HG02588 (cell line): ENCODE results near the gene SLC2A14.
"Not testable (repeated sequence)": the region's sequence is repeated elsewhere in the genome, so short reads cannot be mapped to it uniquely, and the experiment has no call there.

Experiments used
- ATAC-seq: cut with Tn5 transposase; IDR thresholded peaks from one replicate; pipeline ENCODE4 v1.9.1; 2021; ENCODE audit warnings: mild to moderate bottlenecking, moderate library complexity; ENCODE audit not compliant: unreplicated experiment

SLC2A14 gene

DNA sequence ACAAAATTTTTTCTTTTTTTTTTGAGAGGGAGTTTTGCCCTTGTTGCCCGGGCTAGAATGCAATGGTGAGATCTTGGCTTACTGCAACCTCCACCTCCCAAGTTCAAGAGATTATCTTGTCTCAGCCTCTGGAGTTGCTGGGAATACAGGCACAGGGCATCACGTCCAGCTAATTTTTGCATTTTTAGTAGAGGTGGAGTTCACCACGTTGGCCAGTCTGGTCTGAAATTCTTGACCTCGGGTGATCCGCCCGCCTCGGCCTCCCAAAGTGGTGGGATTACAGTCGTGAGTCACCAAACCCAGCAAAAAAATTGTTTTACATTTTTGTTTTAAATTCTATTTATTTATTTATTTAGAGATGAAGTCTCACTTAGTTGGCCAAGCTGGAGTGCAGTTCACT, 4.7 kb upstream of the SLC2A14 start:
- no peak for ATAC-seq

DNA sequence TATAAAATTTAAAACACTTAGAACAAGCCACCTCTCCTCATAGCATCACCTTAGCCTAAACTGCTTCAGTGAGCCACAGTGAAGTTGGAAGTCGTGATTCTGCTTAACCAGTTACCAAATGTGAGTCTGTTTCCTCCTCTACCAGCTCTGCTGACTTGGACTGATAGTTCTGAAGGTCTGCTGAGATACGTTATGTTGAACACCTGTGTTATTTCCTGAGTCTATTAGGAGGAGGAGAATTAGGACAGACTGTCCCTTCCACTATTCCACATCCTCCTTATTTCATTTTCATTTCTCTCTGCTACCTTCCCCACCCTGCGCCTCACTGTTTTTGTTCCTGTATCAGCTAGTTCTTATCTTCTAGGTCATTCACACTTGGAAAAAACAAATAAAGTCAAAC, 2.4 kb downstream of the SLC2A14 start:
- ATAC-seq, result no peak

DNA sequence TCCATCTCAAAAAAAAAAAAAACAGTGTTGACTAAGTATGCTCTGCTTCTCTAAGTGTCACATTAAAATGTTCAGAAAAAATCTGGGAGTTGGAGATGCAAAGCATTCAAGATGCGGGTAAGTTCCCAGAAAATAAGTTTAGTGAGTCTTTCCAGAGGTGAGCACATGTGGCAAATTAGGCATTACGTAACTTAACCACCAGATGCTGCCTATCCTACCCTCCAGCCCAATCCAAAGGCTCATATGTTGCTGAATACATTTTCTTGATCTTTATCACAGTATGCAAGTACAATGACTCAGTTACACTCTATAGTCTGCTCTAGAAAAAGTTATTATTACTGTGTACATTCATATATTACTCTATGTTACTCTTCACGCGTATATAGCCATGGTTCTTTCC, 3.6 kb downstream of the SLC2A14 start:
- no peak for ATAC-seq

DNA sequence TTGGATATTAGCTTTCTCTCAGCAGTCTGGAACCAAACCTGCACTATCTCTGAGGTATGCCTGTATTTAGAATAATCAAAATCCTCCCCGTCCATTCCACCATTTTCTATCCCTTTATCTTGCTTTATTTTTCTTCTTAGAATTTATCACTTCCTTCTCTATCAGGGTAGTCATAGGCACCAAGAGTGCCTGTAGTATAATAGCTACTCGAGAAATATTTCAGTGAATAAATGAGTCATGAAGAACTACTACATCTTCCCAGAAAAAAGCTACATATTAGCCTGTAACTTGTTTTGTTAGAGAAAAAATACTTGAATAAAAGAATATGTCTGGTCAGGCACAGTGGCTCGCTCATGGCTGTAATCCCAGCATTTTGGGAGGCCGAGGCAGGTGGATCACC, 4.3 kb downstream of the SLC2A14 start:
- ATAC-seq, result no peak

DNA sequence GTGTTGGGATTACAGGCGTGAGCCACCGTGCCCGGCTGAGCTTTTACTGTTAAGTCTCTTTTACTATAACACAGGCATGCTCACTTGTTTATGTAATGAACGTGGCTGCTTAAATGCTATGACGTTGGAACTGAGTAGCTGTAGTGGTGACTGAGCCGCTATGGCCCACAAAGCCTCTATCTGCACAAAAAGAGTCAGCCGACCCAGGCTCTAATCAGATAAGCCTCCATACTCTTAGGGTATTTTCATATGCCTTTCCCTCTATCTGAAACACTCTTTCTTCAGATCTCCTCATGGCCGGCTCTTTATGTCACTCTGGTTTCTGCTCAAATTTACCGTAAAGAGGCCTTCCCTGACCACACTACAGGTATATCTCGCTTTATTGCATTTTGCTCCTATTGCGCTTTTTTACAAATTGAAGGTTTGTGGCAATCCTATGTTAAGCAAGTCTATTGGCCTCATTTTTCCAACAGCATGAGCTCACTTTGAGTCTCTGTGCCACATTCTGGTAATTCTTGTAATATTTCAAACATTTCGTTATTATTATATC, 8.0 kb downstream of the SLC2A14 start:
- ATAC-seq, result no peak

DNA sequence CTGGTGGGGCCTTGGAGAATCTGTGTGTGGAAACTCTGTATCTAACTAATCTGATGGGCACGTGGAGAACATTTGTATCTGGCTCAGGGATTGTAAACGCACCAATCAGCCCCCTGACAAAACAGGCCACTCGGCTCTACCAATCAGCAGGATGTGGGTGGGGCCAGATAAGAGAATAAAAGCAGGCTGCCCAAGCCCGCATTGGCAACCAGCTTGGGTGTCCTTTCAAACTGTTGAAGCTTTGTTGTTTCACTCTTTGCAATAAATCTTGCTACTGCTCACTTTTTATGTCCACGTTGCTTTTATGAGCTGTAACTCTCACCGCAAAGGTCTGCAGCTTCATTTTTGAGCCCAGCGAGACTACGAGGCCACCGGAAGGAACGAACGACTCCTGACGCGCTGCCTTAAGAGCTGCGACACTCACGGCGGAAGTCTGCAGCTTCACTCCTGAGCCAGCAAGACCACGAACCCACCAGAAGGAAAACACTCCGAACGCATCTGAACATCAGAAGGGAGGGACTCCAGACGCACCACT, 9.8 kb downstream of the SLC2A14 start:
- not testable (repeated sequence) for ATAC-seq

DNA sequence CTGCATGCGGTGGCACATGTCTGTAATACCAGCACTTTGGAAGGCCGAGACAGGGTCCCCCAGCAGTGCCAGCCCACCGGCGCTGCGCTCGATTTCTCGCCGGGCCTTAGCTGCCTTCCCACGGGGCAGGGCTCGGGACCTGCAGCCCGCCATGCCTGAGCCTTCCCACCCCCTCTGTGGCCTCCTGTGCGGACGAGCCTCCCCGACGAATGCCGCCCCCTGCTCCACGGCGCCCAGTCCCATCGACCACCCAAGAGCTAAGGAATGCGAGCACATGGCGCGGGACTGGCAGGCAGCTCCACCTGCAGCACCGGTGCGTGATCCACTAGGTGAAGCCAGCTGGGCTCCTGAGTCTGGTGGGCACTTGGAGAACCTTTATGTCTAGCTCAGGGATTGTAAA, 10.4 kb downstream of the SLC2A14 start:
- ATAC-seq, result not testable (repeated sequence)

DNA sequence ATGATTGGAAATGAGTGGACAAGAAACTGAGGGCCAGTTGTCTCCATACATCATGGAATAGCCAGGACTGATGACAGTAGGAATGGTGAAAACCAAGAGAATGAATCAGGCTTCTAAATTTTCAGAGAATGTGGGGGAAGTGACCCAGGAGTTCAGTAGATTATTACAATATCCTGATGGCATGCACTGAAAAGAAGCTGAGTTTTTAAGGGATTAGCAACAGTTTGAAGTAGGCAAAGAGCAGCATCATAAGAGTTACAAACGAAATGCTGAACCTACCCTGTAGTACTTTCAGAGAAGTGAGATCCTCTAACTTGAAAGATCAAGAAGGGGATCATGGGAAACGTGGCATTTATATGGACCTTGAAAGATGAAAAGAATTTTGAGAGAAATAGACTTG, 13.2 kb downstream of the SLC2A14 start:
- ATAC-seq, result no peak

DNA sequence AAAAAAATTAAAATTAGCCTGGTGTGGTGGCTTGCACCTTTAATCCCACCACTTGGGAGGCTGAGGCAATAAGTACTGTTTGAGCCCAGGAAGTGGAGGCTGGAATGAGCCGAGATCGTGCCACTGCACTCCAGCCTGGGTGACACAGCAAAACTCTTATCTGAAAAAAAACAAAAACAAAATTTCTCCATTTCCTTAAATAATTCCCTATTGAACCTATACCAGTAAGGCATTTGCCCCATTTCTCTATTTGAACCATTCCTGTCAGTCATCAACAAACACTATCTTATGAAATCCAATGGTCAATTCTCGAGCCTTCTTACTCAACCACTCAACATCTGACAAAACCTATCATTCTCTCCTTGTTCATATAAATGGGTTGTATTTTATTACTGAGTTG, 14.7 kb downstream of the SLC2A14 start:
- ATAC-seq, result no peak

DNA sequence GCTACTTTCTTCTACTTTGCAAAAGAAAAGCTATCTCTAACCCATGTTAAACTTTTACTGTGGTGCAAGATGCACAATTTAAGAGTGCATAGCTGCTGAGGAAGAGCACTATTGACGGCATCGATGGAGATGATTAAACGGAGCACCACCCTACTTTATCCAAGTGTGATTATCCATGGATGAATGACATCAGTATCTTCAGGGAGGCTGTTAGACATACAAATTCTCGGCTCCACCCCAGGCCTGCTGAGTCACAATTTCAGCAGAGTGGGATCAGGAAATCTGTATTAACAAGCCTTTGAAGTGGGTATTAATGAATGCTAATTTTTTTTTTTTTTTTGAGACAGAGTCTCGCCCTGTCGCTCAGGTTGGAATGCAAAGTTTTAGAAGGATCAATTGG, 16.2 kb downstream of the SLC2A14 start:
- ATAC-seq, result no peak

DNA sequence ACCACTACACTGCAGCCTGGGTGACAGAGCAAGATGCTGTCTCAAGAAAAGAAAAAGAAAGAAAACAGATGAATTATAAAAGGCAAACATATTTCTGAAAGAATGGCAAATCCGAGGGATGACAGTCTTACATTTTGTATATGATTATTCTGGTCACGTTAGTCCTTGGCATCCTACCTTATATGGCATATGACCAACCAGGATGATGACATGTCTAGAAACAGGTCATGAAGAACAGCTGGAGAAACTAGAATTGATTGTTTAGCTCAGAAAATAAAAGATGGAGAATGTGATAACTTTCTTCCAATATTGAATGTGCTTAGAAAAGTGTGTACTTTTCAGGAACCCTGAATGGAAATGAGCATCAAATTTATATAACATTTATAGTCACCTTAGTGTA, 19.2 kb downstream of the SLC2A14 start:
- ATAC-seq, result no peak

DNA sequence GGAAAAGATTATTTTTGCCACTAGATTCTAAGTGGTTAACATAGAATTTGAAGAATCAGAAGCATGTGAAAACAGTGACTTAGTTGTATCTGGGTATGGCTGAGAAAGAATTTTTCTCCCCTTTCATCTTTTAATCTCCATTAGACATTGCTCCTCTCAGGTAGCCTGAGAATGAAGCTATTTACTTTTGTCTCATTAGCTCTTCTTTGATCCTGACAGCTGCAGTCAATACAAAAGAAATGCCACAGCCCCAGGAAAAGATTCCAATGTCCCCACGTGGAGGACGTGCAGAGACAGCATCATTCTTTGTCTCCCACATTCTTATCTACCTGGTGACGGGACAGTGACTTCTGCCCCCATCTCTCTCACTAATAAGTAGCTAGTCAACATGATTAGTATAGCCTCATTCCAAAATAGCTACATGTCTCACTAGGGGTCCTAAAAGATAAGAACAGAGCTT, 21.1 kb downstream of the SLC2A14 start:
- not testable (repeated sequence) for ATAC-seq

DNA sequence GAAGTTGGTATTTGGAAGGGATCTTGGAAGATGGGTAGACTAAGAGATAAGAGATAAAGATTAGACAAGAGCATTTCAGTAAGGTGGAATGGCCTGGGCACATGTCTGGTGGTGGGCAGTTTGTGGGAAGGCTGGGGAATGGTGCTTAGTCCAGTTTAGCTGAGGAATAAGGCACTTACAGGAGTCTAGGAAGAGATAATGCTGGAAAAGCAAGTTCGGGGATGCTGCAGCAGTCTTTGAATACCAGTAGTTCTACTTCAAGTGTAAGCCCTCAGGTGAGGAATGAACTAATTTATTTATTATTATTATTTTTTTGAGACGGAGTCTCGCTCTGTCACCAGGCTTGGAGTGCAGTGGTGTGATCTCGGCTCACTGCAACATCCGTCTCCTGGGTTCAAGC, 22.6 kb downstream of the SLC2A14 start:
- not testable (repeated sequence) for ATAC-seq

DNA sequence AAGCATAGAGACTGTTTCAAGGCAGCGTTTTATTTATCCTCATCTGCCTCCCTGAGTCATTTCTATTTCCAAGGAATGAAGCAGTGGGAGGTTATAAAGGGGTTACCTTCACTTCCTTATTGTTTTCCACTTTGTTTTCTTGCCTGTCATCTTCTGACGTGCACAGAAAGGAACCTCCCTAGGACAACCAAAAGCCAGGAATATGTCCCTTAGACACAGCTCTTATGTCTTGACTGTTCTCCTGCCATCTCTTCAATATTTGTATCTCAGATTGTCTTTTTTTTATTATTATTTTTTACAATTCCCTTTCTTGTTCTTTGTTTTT, 24.7 kb downstream of the SLC2A14 start:
- ATAC-seq, result not testable (repeated sequence)

DNA sequence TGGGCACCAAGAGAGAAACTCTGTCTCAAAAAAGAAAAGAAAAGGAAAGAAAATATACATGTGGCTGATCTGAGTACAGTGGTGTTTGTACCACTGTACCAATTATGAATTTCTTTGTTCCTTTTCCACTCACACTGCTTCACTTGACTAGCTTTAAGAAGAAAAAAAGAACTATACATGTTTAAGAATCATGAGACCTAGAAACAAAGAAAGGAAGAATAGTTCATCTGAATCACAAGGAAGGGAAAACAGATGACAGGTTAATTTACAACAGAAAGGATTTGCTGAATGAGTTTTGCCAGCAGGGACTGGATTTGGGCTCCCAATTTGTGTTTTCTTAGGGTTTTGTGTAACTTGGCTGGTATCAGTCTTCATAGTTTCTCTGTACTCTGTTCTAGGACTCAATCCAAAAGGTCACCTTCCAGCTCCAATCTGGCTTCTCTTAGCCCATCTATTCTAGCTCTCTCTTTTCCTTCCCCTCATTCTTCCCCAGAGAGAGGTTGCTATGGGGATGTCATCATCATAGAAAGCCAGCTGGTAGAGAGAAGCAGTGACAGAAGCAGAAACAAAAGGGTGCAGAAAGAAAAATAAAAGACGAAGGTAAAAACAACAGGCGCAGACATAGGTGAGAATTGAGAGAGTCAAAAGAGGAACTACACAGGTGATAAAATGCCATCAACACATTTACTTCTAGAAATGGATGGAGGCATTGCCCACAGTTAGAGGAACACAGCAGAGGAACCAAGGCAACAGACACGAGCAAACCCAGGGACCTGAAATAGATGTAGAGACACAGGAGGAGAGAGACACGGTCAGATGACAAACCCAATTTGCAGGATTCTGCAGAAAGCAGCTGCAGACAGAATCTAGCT, 25.3 kb downstream of the SLC2A14 start:
- not testable (repeated sequence) for ATAC-seq

DNA sequence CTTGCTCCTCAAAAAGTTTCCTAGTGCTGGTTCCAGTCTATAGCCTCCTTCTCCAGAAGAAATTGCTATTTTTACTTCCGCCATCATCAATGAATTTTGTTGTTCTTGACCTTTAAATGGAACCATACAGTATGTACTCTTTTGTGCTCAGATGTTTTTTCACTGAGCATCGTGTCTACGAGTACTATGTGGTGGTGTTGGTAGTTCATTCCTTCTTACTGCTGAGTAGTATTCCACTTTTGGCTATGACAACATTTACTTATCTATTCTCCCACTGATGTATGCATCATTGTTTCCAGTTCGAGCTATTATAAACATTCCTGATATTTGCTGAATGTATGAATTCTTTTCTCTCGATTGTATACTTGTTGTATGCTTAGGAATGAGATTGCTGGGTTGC, 28.6 kb downstream of the SLC2A14 start:
- no peak for ATAC-seq

DNA sequence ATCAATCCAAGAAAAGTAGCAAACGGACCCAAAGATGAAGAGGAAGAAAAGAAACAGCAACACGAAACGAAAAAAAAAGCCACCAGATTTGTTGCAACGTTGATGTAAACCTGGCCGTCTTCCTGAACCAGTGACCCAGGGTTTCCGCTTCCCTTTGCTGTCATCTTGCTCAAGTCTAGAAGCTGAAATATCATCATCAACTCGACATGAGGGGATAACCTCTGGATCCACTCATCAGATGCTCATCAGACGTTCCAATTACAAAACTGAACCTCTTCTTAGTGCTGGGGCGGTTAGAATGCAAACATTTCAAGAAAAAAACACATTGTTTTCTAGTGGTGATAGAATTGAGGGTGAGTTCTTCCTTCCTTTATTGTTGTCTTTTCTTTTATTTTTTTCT, 29.1 kb downstream of the SLC2A14 start:
- not testable (repeated sequence) for ATAC-seq

DNA sequence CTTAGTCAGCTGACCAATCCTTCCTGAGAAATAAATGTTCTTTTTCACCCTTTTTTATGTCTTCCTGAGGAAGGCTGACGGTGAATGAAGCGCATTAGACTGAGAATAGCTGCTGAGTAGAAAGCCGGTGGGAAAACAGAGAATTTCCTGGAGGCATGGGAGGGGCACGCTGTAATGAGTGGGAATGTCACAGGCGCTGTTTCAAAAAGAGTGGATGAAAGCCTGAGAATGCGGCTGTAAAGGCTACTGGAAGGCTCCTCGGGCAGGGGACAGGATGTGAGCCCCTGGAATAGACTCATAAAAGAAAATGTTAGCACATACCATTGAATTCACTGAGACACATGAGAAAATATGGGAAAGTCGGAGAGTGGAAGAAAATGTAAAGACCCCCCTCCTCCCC, 29.6 kb downstream of the SLC2A14 start:
- ATAC-seq, result not testable (repeated sequence)

DNA sequence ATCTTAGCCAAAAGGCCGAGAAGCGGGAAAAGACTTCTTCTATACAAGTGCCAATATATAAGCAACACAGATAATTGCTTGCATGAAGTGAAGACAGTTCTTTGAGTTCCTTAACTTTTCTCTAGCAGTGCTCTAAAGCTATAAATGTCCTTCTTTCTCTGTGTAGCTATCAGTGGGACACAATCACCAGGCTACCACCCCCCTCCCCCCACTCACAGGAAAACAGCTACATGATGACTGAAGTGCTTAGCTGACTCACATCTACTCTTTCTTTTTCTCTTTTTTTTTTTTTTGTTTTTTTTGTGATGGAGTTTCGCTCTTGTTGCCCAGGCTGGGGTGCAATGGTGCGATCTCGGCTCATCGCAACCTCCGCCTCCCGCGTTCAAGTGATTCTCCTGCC, 30.3 kb downstream of the SLC2A14 start:
- ATAC-seq, result not testable (repeated sequence)

DNA sequence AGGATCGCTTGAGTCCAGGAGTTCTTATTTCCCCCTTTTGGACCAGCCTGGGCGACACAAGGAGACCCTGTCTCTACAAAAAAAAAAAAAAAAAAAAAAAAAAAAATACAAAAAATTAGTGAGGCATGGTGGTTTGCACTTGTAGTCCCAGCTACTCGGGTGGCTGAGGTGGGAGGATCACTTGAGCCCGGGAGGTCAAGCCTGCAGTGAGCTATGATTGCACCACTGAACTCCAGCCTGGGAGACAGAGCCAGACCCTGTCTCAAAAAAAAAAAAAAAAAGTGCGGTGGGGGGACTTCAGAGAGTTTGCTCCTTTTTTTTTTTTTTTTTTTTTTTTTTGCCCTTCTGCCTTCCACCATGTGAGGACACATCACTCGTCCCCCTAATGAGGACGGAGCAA, 32.9 kb downstream of the SLC2A14 start:
- ATAC-seq, result not testable (repeated sequence)

DNA sequence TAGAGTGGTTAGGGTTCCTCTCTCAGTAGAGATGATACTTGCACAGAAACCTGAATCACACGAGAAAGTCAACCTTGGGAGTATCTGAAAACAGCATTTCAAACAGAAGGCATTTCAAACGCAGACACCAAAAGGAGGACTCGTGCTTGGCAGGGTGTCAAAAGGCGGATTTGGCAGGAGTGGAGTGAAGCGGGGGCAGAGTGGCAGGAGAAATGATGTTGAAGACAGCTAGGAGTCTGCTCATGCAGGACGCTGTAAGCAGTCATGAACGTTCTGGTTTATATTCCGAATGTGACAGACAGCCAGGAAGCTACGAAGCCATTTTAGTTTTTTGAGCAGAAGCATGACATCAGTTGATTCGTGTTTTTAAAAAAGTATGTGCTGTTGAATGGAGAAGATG, 33.5 kb downstream of the SLC2A14 start:
- ATAC-seq, result not testable (repeated sequence)

DNA sequence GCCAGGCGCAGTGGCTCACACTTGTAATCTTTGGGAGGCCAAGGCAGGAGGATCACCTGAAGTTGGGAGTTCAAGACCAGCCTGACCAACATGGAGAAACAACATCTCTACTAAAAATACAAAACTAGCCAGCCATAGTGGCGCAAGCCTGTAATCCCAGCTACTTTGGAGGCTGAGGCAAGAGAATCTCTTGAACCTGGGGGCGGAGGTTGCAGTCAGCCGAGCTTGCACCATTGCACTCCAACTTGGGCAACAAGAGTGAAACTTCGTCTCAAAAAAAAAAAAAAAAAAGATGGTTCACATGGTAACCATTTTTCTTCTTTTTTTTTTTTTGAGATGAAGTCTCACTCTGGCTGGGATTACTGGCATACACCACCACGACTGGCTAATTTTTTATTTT, 35.3 kb downstream of the SLC2A14 start:
- no peak for ATAC-seq
